HG02642 (cell line): ENCODE measurements around the gene NBEAL1.
A peak's percentile ranks its signal among the peaks of the same experiment; 100 is the strongest.
"Not testable (repeated sequence)": the region's sequence is repeated elsewhere in the genome, so short reads cannot be mapped to it uniquely, and the experiment has no call there.

Experiments
- ATAC-seq: cut with Tn5 transposase; IDR thresholded peaks from one replicate; pipeline ENCODE4 v1.9.1; 2021; ENCODE audit warnings: mild to moderate bottlenecking; ENCODE audit not compliant: unreplicated experiment, poor library complexity

Gene NBEAL1

GRCh38 chr2:203195331-203196036 is 180.8 kb downstream of the NBEAL1 start:
- no peak for ATAC-seq

- no peak for ATAC-seq
Observed at GRCh38 chr2:203200866-203201265, 186.2 kb downstream of the NBEAL1 start.

- ATAC-seq, result no peak
Observed at GRCh38 chr2:203201426-203201825, 186.8 kb downstream of the NBEAL1 start.

- ATAC-seq, result no peak
Observed at GRCh38 chr2:203209538-203209937, 194.9 kb downstream of the NBEAL1 start.

- peak; percentile 63 for ATAC-seq
Observed at GRCh38 chr2:203225423-203226039, 210.9 kb downstream of the NBEAL1 start.

GRCh38 chr2:203229674-203230073 is 215.0 kb downstream of the NBEAL1 start:
- ATAC-seq, result not testable (repeated sequence)

- ATAC-seq, result no peak
Observed at GRCh38 chr2:203237346-203238238, 222.9 kb downstream of the NBEAL1 start.

- peak; percentile 0 for ATAC-seq
Observed at GRCh38 chr2:203238292-203238703, 223.6 kb downstream of the NBEAL1 start.

- ATAC-seq, result peak; percentile 92
Observed at GRCh38 chr2:203238704-203239526, 224.2 kb downstream of the NBEAL1 start, which contains the start of gene CYP20A1. Gene CYP20A1, plus strand, starts transcription at chr2:203239018. Its CDS starts 45 bp downstream, at chr2:203239063.

GRCh38 chr2:203240491-203240890 is 225.8 kb downstream of the NBEAL1 start:
- no peak for ATAC-seq

- no peak for ATAC-seq
Observed at GRCh38 chr2:203242518-203242917, 227.8 kb downstream of the NBEAL1 start.

GRCh38 chr2:203246646-203247045 is 232.0 kb downstream of the NBEAL1 start:
- ATAC-seq, result no peak

- no peak for ATAC-seq
Observed at GRCh38 chr2:203252818-203253217, 238.1 kb downstream of the NBEAL1 start.

- ATAC-seq, result not testable (repeated sequence)
Observed at GRCh38 chr2:203253422-203254095, 238.9 kb downstream of the NBEAL1 start.

GRCh38 chr2:203261326-203262159 is 246.9 kb downstream of the NBEAL1 start:
- no peak for ATAC-seq
